K562 (cell line): ENCODE results near the gene ACE. TPM values are rescaled to one million over a fixed set of nuclear protein-coding genes. Genes with fewer than 3 reads are reported as not detected.

ENCODE experiments used
- BCL6 ChIP-seq: fragments of 250-450 bp; sonication (Bioruptor Pico); IDR thresholded peaks from 2 replicates; pipeline ENCODE4 v1.4.0; 2020
- MXI1 ChIP-seq: IDR thresholded peaks from 2 replicates; pipeline ENCODE4 v1.6.1; 2011; ENCODE audit warnings: low read depth, mild to moderate bottlenecking, improper control_type of control experiment, low read length
- TCF15 ChIP-seq: fragments of 250-450 bp; sonication (Bioruptor Pico); IDR thresholded peaks from 2 replicates; pipeline ENCODE4 v1.8.0; 2022; ENCODE audit warnings: moderate library complexity, mild to moderate bottlenecking, inconsistent platforms
- ZFP30 ChIP-seq: fragments of 250-450 bp; sonication (Bioruptor Pico); IDR thresholded peaks from 2 replicates; pipeline ENCODE4 v1.8.0; 2022; ENCODE audit warnings: moderate library complexity, mild to moderate bottlenecking, inconsistent platforms, borderline replicate concordance
- ZNF740 ChIP-seq, 3 experiments: fragments of 200-800 bp in 1 of 3; sonication (Bioruptor generic) in 1 of 3; sonication (generic) in 1 of 3; formaldehyde crosslinking in 1 of 3; IDR thresholded peaks; 2 replicates each; pipeline versions ENCODE4 v1.6.1 to v1.8.0; 2016 to 2022; ENCODE audit warnings: mild to moderate bottlenecking in 2 of 3, missing compliant biosample characterization in 2 of 3, missing genetic modification characterization in 2 of 3, missing genetic modification reagents in 1 of 3
- polyA plus RNA-seq, 8 experiments: library from polyadenylated mRNA; depleted of rRNA in 4 of 8; stranded (reverse) in 5 of 8; unstranded in 3 of 8; fragments of >200 nt; fragmentation: Nextera tagmentation in 2 of 8; fragmentation: Illumina TruSeq in 1 of 8; extraction: Ambion mirVana in 2 of 8; extraction: Trizol in 1 of 8; gene quantifications; 2 replicates each; pipeline versions ENCODE4 v1.2.1 to v1.2.3, GENCODE V29; 2011 to 2014; ENCODE audit warnings: inconsistent platforms in 1 of 8, missing spikeins in 1 of 8
- total RNA-seq, 7 experiments: library from RNA; depleted of rRNA in 6 of 7; stranded (reverse); fragments of >200 nt in 6 of 7; fragmentation: Illumina TruSeq in 2 of 7; extraction: Trizol in 2 of 7; gene quantifications; 2 replicates each; pipeline versions ENCODE4 v1.2.1 to v1.2.3, GENCODE V29; 2011 to 2021; ENCODE audit warnings: low replicate concordance in 1 of 7
- TF ChIP-seq, protein P1 (sequence below): fragments of 200-800 bp; sonication (Bioruptor generic); IDR thresholded peaks from 2 replicates; pipeline ENCODE4 v1.6.1; 2016; ENCODE audit warnings: missing genetic modification characterization, missing compliant biosample characterization
- TF ChIP-seq, protein P2 (sequence below): fragments of 450-650 bp; IDR thresholded peaks from 2 replicates; pipeline ENCODE4 v1.6.1; 2016; ENCODE audit warnings: mild to moderate bottlenecking, moderate library complexity

Gene ACE
- total and polyA plus RNA-seq, 9 of the 15 experiments (the other 6 are each of a cell fraction or from before 2014, with no cell fraction given): 0.07 to 2.5 (median 0.47) TPM; not detected in 1

GRCh38 chr17:63437287-63438091 is 39.4 kb upstream of the ACE start (continued):
- TF ChIP-seq, protein P1, sequence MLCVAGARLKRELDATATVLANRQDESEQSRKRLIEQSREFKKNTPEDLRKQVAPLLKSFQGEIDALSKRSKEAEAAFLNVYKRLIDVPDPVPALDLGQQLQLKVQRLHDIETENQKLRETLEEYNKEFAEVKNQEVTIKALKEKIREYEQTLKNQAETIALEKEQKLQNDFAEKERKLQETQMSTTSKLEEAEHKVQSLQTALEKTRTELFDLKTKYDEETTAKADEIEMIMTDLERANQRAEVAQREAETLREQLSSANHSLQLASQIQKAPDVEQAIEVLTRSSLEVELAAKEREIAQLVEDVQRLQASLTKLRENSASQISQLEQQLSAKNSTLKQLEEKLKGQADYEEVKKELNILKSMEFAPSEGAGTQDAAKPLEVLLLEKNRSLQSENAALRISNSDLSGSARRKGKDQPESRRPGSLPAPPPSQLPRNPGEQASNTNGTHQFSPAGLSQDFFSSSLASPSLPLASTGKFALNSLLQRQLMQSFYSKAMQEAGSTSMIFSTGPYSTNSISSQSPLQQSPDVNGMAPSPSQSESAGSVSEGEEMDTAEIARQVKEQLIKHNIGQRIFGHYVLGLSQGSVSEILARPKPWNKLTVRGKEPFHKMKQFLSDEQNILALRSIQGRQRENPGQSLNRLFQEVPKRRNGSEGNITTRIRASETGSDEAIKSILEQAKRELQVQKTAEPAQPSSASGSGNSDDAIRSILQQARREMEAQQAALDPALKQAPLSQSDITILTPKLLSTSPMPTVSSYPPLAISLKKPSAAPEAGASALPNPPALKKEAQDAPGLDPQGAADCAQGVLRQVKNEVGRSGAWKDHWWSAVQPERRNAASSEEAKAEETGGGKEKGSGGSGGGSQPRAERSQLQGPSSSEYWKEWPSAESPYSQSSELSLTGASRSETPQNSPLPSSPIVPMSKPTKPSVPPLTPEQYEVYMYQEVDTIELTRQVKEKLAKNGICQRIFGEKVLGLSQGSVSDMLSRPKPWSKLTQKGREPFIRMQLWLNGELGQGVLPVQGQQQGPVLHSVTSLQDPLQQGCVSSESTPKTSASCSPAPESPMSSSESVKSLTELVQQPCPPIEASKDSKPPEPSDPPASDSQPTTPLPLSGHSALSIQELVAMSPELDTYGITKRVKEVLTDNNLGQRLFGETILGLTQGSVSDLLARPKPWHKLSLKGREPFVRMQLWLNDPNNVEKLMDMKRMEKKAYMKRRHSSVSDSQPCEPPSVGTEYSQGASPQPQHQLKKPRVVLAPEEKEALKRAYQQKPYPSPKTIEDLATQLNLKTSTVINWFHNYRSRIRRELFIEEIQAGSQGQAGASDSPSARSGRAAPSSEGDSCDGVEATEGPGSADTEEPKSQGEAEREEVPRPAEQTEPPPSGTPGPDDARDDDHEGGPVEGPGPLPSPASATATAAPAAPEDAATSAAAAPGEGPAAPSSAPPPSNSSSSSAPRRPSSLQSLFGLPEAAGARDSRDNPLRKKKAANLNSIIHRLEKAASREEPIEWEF (CRISPR knock-in tag): no peak
- no peak for TF ChIP-seq TCF15 (CRISPR knock-in tag)
- no peak for TF ChIP-seq MXI1
- TF ChIP-seq BCL6 (CRISPR knock-in tag): no peak
- TF ChIP-seq ZFP30 (CRISPR knock-in tag): no peak
- peak; percentile 78; the same call in 1 of the 2 replicates for TF ChIP-seq ZNF740 (CRISPR knock-in tag; IDR thresholded peaks at IDR 0.05)
- no peak for TF ChIP-seq ZNF740 (tag; IDR thresholded peaks at IDR 0.05)
- TF ChIP-seq, protein P2, sequence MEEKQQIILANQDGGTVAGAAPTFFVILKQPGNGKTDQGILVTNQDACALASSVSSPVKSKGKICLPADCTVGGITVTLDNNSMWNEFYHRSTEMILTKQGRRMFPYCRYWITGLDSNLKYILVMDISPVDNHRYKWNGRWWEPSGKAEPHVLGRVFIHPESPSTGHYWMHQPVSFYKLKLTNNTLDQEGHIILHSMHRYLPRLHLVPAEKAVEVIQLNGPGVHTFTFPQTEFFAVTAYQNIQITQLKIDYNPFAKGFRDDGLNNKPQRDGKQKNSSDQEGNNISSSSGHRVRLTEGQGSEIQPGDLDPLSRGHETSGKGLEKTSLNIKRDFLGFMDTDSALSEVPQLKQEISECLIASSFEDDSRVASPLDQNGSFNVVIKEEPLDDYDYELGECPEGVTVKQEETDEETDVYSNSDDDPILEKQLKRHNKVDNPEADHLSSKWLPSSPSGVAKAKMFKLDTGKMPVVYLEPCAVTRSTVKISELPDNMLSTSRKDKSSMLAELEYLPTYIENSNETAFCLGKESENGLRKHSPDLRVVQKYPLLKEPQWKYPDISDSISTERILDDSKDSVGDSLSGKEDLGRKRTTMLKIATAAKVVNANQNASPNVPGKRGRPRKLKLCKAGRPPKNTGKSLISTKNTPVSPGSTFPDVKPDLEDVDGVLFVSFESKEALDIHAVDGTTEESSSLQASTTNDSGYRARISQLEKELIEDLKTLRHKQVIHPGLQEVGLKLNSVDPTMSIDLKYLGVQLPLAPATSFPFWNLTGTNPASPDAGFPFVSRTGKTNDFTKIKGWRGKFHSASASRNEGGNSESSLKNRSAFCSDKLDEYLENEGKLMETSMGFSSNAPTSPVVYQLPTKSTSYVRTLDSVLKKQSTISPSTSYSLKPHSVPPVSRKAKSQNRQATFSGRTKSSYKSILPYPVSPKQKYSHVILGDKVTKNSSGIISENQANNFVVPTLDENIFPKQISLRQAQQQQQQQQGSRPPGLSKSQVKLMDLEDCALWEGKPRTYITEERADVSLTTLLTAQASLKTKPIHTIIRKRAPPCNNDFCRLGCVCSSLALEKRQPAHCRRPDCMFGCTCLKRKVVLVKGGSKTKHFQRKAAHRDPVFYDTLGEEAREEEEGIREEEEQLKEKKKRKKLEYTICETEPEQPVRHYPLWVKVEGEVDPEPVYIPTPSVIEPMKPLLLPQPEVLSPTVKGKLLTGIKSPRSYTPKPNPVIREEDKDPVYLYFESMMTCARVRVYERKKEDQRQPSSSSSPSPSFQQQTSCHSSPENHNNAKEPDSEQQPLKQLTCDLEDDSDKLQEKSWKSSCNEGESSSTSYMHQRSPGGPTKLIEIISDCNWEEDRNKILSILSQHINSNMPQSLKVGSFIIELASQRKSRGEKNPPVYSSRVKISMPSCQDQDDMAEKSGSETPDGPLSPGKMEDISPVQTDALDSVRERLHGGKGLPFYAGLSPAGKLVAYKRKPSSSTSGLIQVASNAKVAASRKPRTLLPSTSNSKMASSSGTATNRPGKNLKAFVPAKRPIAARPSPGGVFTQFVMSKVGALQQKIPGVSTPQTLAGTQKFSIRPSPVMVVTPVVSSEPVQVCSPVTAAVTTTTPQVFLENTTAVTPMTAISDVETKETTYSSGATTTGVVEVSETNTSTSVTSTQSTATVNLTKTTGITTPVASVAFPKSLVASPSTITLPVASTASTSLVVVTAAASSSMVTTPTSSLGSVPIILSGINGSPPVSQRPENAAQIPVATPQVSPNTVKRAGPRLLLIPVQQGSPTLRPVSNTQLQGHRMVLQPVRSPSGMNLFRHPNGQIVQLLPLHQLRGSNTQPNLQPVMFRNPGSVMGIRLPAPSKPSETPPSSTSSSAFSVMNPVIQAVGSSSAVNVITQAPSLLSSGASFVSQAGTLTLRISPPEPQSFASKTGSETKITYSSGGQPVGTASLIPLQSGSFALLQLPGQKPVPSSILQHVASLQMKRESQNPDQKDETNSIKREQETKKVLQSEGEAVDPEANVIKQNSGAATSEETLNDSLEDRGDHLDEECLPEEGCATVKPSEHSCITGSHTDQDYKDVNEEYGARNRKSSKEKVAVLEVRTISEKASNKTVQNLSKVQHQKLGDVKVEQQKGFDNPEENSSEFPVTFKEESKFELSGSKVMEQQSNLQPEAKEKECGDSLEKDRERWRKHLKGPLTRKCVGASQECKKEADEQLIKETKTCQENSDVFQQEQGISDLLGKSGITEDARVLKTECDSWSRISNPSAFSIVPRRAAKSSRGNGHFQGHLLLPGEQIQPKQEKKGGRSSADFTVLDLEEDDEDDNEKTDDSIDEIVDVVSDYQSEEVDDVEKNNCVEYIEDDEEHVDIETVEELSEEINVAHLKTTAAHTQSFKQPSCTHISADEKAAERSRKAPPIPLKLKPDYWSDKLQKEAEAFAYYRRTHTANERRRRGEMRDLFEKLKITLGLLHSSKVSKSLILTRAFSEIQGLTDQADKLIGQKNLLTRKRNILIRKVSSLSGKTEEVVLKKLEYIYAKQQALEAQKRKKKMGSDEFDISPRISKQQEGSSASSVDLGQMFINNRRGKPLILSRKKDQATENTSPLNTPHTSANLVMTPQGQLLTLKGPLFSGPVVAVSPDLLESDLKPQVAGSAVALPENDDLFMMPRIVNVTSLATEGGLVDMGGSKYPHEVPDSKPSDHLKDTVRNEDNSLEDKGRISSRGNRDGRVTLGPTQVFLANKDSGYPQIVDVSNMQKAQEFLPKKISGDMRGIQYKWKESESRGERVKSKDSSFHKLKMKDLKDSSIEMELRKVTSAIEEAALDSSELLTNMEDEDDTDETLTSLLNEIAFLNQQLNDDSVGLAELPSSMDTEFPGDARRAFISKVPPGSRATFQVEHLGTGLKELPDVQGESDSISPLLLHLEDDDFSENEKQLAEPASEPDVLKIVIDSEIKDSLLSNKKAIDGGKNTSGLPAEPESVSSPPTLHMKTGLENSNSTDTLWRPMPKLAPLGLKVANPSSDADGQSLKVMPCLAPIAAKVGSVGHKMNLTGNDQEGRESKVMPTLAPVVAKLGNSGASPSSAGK: peak; percentile 64
